ENCODE measurements around the gene WDPCP. TPM values are rescaled to one million over a fixed set of nuclear protein-coding genes. Genes with fewer than 3 reads are reported as not detected.

WDPCP gene
- polyA plus RNA-seq, 1 of the 3 experiments (the other 2 are of a cell fraction): 3.1 TPM

GRCh38 chr2:63378589-63378988, 209.7 kb downstream of the WDPCP start:
- ChIA-PET CTCF (interaction anchor here (1.2 kb wide), 1 partner anchor 324 kb away, joined by 3 read pairs; no protein-coding TSS in a partner anchor), POLR2A (no interaction called here)
- Histone ChIP-seq H3F3A (replicated peaks; ENCODE audit: insufficient read depth) (peaks cover 4% of the 10 kb centered on the region), H3K9me3 (no peaks in the 10 kb centered on the region), H3K4me1 (ENCODE audit: control insufficient read depth in 1 of 2, insufficient read depth in 2 of 2, low read depth in 1 of 2, low read length in 1 of 2) (no peaks in the 10 kb centered on the region; a peak in 1 of 4 replicates), H3K9ac (no peak overlapping the region), H3K79me2 (ENCODE audit: insufficient read depth) (no peaks in the 10 kb centered on the region), H3K36me3 (replicated peaks in 1 of 2; ENCODE audit: control insufficient read depth in 1 of 2, insufficient read depth in 2 of 2, low read length in 1 of 2) (no peaks in the 10 kb centered on the region), H3K9me2 (no peaks in the 10 kb centered on the region), H3K27ac (ENCODE audit: low read depth in 2 of 2, low read length in 1 of 2) (no peak overlapping the region), H3K27me3 (ENCODE audit: insufficient read depth) (no peaks in the 10 kb centered on the region), H3K4me2 (no peak overlapping the region), H2AFZ (ENCODE audit: low read depth) (no peak overlapping the region), H4K20me1 (ENCODE audit: insufficient read depth) (no peaks in the 10 kb centered on the region), H3K4me3 (ENCODE audit: low read depth in 2 of 2, low read length in 1 of 2) (no peak overlapping the region)
- 89% methylated on average over 1 of the region's 1 CpG for WGBS (ENCODE audit: low lambda C conversion rate)
- no peak for DNase-seq
- TF ChIP-seq RCOR1 (IDR thresholded peaks at IDR 0.05; ENCODE audit: low read length): no peak
- TF ChIP-seq, protein P1, sequence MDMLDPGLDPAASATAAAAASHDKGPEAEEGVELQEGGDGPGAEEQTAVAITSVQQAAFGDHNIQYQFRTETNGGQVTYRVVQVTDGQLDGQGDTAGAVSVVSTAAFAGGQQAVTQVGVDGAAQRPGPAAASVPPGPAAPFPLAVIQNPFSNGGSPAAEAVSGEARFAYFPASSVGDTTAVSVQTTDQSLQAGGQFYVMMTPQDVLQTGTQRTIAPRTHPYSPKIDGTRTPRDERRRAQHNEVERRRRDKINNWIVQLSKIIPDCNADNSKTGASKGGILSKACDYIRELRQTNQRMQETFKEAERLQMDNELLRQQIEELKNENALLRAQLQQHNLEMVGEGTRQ (IDR thresholded peaks at IDR 0.05; ENCODE audit: borderline replicate concordance, low read depth, low read length): no peak
- TF ChIP-seq, protein P2, sequence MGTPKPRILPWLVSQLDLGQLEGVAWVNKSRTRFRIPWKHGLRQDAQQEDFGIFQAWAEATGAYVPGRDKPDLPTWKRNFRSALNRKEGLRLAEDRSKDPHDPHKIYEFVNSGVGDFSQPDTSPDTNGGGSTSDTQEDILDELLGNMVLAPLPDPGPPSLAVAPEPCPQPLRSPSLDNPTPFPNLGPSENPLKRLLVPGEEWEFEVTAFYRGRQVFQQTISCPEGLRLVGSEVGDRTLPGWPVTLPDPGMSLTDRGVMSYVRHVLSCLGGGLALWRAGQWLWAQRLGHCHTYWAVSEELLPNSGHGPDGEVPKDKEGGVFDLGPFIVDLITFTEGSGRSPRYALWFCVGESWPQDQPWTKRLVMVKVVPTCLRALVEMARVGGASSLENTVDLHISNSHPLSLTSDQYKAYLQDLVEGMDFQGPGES (IDR thresholded peaks at IDR 0.05; ENCODE audit: low read depth, low read length): no peak
- no peak for TF ChIP-seq ELF1 (IDR thresholded peaks at IDR 0.05)
- TF ChIP-seq RAD21 (IDR thresholded peaks at IDR 0.05; ENCODE audit: low read length): no peak
- TF ChIP-seq SIN3A (IDR thresholded peaks at IDR 0.05; ENCODE audit: borderline replicate concordance, low read depth, low read length): no peak
- no peak for TF ChIP-seq RFX5 (IDR thresholded peaks at IDR 0.05; ENCODE audit: low read length)
- TF ChIP-seq MEF2A (IDR thresholded peaks at IDR 0.05; ENCODE audit: borderline replicate concordance, low read depth): no peak
- no peak for TF ChIP-seq USF1 (IDR thresholded peaks at IDR 0.05; ENCODE audit: borderline replicate concordance, low read depth)
- TF ChIP-seq GABPA (IDR thresholded peaks at IDR 0.05; ENCODE audit: low read depth): no peak
- no peak for TF ChIP-seq GATA2 (CRISPR knock-in tag; IDR thresholded peaks at IDR 0.05)
- no peak for TF ChIP-seq TCF12 (IDR thresholded peaks at IDR 0.05)
- no peak for TF ChIP-seq EZH2phosphoT487 (IDR thresholded peaks at IDR 0.05; ENCODE audit: borderline replicate concordance, low read depth)
- TF ChIP-seq YY1 (IDR thresholded peaks at IDR 0.05; ENCODE audit: low read depth): no peak
- no peak for TF ChIP-seq FOSL2 (IDR thresholded peaks at IDR 0.05; ENCODE audit: borderline replicate concordance, low read depth)
- TF ChIP-seq TAF1 (IDR thresholded peaks at IDR 0.05; ENCODE audit: borderline replicate concordance, low read depth, low read length): no peak
- TF ChIP-seq CHD2 (IDR thresholded peaks at IDR 0.05; ENCODE audit: low read length, partially characterized antibody): no peak
- TF ChIP-seq JUND (IDR thresholded peaks at IDR 0.05): no peak
- TF ChIP-seq NRF1 (IDR thresholded peaks at IDR 0.05; ENCODE audit: low read depth, low read length): no peak
